B cell (primary cell): Measurements from ENCODE around the gene PDK2. TPM values are rescaled to one million over a fixed set of nuclear protein-coding genes. Genes with fewer than 3 reads are reported as not detected.

Experiments
- ATAC-seq: fragments of 200-7000 bp; cut with Tn5 transposase; one replicate; pipeline ENCODE4 v1.10.0; 2021; ENCODE audit warnings: low read depth, mild to moderate bottlenecking, moderate number of reproducible peaks, moderate library complexity
- CTCF ChIA-PET: fragments of 350-600 bp; sonication (Branson Sonifier 250); formaldehyde crosslinking; loops from one replicate; lab custom pipeline; 2021; ENCODE audit warnings: antibody characterized with exemption, inconsistent platforms; lab: Charles Lee
- POLR2A ChIA-PET: fragments of 350-600 bp; sonication (Branson Sonifier 250); formaldehyde crosslinking; loops from one replicate; lab custom pipeline; 2021; ENCODE audit warnings: antibody characterized with exemption; lab: Charles Lee
- DNase-seq: peaks from one replicate; pipeline ENCODE4 v3.0.0; 2013
- H2AFZ ChIP-seq: 2 replicates; pipeline ENCODE4 v1.6.1; 2012; ENCODE audit warnings: mild to moderate bottlenecking, low read depth, low read length; ENCODE audit not compliant: insufficient read depth, poor library complexity, severe bottlenecking
- H3K27ac ChIP-seq, 2 donors: 1 replicate in 1 of 2; 2 replicates in 1 of 2; pipeline ENCODE4 v1.5.1; 2012 to 2013; ENCODE audit warnings: low read length in 2 of 2, mild to moderate bottlenecking in 2 of 2, moderate library complexity in 1 of 2
- H3K27me3 ChIP-seq, 4 experiments: fragments of 200-600 bp in 1 of 4; sonication (generic) in 1 of 4; replicated peaks in 1 of 4; 1 replicate in 2 of 4; 2 replicates in 2 of 4; pipeline versions ENCODE4 v1.6.1 to v1.7.0; 2013 to 2016; ENCODE audit warnings: low read length in 3 of 4, mild to moderate bottlenecking in 2 of 4, mixed read lengths in 1 of 4, moderate library complexity in 1 of 4; ENCODE audit not compliant: insufficient read depth in 4 of 4, control insufficient read depth in 3 of 4; ENCODE audit errors: control extremely low read depth in 1 of 4
- H3K36me3 ChIP-seq, 2 experiments: replicated peaks in 1 of 2; 1 replicate in 1 of 2; 2 replicates in 1 of 2; pipeline versions ENCODE4 v1.6.1 to v1.7.1; 2013; ENCODE audit warnings: low read length in 1 of 2; ENCODE audit not compliant: insufficient read depth in 2 of 2, control insufficient read depth in 1 of 2; ENCODE audit errors: control extremely low read depth in 1 of 2, extremely low read depth in 1 of 2
- H3K4me1 ChIP-seq, 2 donors: fragments of 200-600 bp in 1 of 2; sonication (generic) in 1 of 2; 1 replicate in 1 of 2; 2 replicates in 1 of 2; pipeline versions ENCODE4 v1.5.1 to v1.6.1; 2013 to 2017; ENCODE audit warnings: low read length in 2 of 2; ENCODE audit not compliant: control insufficient read depth in 2 of 2, insufficient read depth in 2 of 2
- H3K4me2 ChIP-seq: replicated peaks from 2 replicates; pipeline ENCODE3; 2012; ENCODE audit warnings: mild to moderate bottlenecking, low read depth, low read length; ENCODE audit not compliant: poor library complexity, severe bottlenecking
- H3K4me3 ChIP-seq, 5 experiments: fragments of 200-600 bp in 1 of 5; sonication (generic) in 1 of 5; 1 replicate in 3 of 5; 2 replicates in 2 of 5; pipeline versions ENCODE4 v1.5.1 to v1.7.0; 2011 to 2016; ENCODE audit warnings: low read length in 4 of 5, mild to moderate bottlenecking in 4 of 5, low read depth in 2 of 5, control low read depth in 1 of 5, moderate library complexity in 1 of 5; ENCODE audit not compliant: insufficient read depth in 1 of 5; ENCODE audit errors: control extremely low read depth in 1 of 5, extremely low read depth in 1 of 5
- H3K79me2 ChIP-seq: fragments of 200-600 bp; sonication (generic); one replicate; pipeline ENCODE4 v1.6.0; 2016; ENCODE audit warnings: low read length; ENCODE audit not compliant: control insufficient read depth, insufficient read depth
- H3K9ac ChIP-seq: fragments of 200-600 bp; sonication (generic); 2 replicates; pipeline ENCODE4 v1.6.1; 2017; ENCODE audit warnings: mild to moderate bottlenecking, low read length, moderate library complexity
- H3K9me3 ChIP-seq, 3 donors: one replicate each; pipeline versions ENCODE4 v1.6.1 to v1.7.1; 2013; ENCODE audit warnings: low read length in 2 of 3; ENCODE audit not compliant: control insufficient read depth in 2 of 3, insufficient read depth in 1 of 3; ENCODE audit errors: control extremely low read depth in 1 of 3
- H4K20me1 ChIP-seq: 2 replicates; pipeline ENCODE4 v1.6.0; 2012; ENCODE audit warnings: mild to moderate bottlenecking, low read length; ENCODE audit not compliant: insufficient read depth, control insufficient read depth, poor library complexity, severe bottlenecking
- H3K27ac Mint-ChIP-seq: one replicate; pipeline ENCODE4 v1.8.0; 2021; ENCODE audit warnings: mixed read lengths
- H3K27me3 Mint-ChIP-seq: one replicate; pipeline ENCODE4 v1.8.0; 2021; ENCODE audit warnings: mixed read lengths
- H3K4me1 Mint-ChIP-seq: one replicate; pipeline ENCODE4 v1.8.0; 2021; ENCODE audit warnings: mixed read lengths
- H3K4me3 Mint-ChIP-seq: one replicate; pipeline ENCODE4 v1.8.0; 2021; ENCODE audit warnings: mixed read lengths
- H3K9me3 Mint-ChIP-seq: one replicate; pipeline ENCODE4 v1.8.0; 2022; ENCODE audit warnings: mixed read lengths; ENCODE audit not compliant: insufficient read depth
- EZH2 ChIP-seq: IDR thresholded peaks from 2 replicates; pipeline ENCODE4 v1.6.1; 2012; ENCODE audit warnings: borderline replicate concordance, low read depth, mild to moderate bottlenecking, moderate library complexity, low read length; ENCODE audit not compliant: insufficient read depth, poor library complexity, severe bottlenecking
- WGBS: methylation state at CpG from one replicate; pipeline ENCODE4 v1.1.5; 2013; ENCODE audit warnings: missing lambda C conversion rate; ENCODE audit not compliant: insufficient coverage; 5-methylcytosine and 5-hydroxymethylcytosine counted together
- intact Hi-C: fragments of 100-400 bp; cut with micrococcal nuclease; formaldehyde crosslinking; loops from one replicate; pipeline ENCODE4 v1.10.0; 2022
- polyA plus RNA-seq: library from polyadenylated mRNA; depleted of rRNA; stranded (reverse); fragments of >200 nt; gene quantifications from 2 replicates; pipeline ENCODE4 v1.2.3, GENCODE V29; 2012
- total RNA-seq, 2 donors: library from RNA; stranded (reverse); fragments of 120-200 nt in 1 of 2; gene quantifications; 1 replicate in 1 of 2; 2 replicates in 1 of 2; pipeline versions ENCODE4 v1.2.3 to v1.2.4, GENCODE V29; 2013 to 2022
- TF ChIP-seq, protein P1 (sequence below): fragments of 200-600 bp; IDR thresholded peaks from one replicate; pipeline ENCODE4 v1.8.0; 2022; ENCODE audit warnings: antibody characterized with exemption, mild to moderate bottlenecking

Gene PDK2
- total and polyA plus RNA-seq, 2 donors (not counting 1 experiment from before 2014, with no cell fraction given) = 35.2 to 73.2 TPM

DNA sequence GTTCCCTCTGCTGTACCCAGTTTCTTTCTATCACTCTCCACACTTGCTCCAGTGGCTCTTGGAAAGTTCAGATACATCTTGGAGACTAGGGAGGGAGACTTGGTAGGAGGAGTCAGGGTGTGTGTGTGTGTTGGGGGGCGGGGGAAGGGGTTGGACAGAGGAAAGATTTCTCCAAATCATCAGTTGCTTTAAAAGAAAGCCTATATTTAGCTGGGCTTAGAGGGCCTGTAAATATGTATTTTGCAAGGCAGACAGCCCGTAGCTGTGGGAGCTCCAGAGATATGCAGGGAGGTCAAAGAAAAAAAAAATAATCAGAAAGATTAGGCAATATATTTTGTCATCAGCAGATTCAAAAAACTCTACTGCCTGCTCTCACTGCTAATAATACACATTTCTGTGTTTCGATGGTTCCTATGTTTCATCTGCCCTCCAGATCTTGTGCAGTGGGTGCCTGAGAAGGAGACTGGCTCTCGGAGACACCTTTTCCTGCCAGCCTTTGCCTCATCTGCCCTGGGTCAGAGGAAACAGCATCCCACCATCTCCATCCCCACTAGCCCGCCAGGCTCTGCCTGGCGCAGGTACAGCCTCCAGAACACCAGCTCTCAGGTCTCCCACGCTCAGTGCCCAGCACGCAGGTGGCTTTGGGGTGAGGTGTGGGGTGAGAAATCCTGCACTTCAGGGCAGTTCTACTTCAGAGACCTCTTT, 60.1 kb downstream of the PDK2 start:
- no peak overlapping the region for H3K9ac ChIP-seq
- H3K4me3 ChIP-seq = no peak overlapping the region
- no peaks in the 10 kb centered on the region for H3K27me3 ChIP-seq
- H3K4me1 Mint-ChIP-seq = peaks cover 21% of the 10 kb centered on the region
- WGBS = 80% methylated on average over 2 of the region's 8 CpGs
- TF ChIP-seq, protein P1, sequence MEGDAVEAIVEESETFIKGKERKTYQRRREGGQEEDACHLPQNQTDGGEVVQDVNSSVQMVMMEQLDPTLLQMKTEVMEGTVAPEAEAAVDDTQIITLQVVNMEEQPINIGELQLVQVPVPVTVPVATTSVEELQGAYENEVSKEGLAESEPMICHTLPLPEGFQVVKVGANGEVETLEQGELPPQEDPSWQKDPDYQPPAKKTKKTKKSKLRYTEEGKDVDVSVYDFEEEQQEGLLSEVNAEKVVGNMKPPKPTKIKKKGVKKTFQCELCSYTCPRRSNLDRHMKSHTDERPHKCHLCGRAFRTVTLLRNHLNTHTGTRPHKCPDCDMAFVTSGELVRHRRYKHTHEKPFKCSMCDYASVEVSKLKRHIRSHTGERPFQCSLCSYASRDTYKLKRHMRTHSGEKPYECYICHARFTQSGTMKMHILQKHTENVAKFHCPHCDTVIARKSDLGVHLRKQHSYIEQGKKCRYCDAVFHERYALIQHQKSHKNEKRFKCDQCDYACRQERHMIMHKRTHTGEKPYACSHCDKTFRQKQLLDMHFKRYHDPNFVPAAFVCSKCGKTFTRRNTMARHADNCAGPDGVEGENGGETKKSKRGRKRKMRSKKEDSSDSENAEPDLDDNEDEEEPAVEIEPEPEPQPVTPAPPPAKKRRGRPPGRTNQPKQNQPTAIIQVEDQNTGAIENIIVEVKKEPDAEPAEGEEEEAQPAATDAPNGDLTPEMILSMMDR = no peak
- TF ChIP-seq EZH2 = no peak
- H3K27me3 Mint-ChIP-seq = no peaks in the 10 kb centered on the region
- peak overlapping the region; percentile 71 for H3K27ac Mint-ChIP-seq
- ATAC-seq (no peak), DNase-seq (no peak)
- no peak overlapping the region for H3K4me2 ChIP-seq
- peak overlapping the region in 1 of 2 donors; percentile 18 for H3K27ac ChIP-seq
- intact Hi-C loops = no loop called here
- H3K36me3 ChIP-seq = no peaks in the 10 kb centered on the region
- no peak overlapping the region for H3K4me3 Mint-ChIP-seq
- peaks cover 5% of the 10 kb centered on the region for H4K20me1 ChIP-seq
- ChIA-PET POLR2A (interaction anchor here (0.7 kb wide), 1 partner anchor 85 kb away, joined by 5 read pairs; no protein-coding TSS in a partner anchor), CTCF (interaction anchor here (1.1 to 3.4 kb wide), 5 partner anchors 11 to 61 kb away, joined by 4 to 18 read pairs (median 9); no protein-coding TSS in a partner anchor)
- H3K4me1 ChIP-seq = peaks cover 9 to 30% of the 10 kb centered on the region in 2 donors
- no peak overlapping the region for H2AFZ ChIP-seq
- H3K79me2 ChIP-seq = peaks cover 8% of the 10 kb centered on the region
- no peaks in the 10 kb centered on the region for H3K9me3 Mint-ChIP-seq
- H3K9me3 ChIP-seq = no peaks in the 10 kb centered on the region

DNA sequence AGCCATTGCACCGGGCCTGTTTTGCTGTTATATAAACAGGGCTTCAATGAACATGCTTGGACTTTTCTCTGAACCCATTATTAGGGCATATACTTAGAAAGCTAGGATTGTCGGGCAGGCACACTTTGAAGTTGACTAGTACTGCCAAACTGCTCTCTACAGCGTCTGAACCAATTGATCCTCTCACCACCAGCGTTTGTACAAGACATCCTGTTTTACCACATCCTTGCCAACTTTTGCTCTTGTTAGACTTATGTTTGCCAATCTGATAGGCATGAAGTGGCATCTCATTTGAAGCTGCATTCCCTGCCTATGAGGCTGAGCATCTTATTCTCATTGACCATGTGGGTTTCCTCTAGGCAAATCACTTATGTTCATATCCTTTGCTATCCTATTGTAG, 62.7 kb downstream of the PDK2 start:
- WGBS = 74% methylated on average over 4 of the region's 4 CpGs
- Mint-ChIP-seq H3K4me1 (peaks cover 35% of the 10 kb centered on the region), H3K4me3 (no peak overlapping the region), H3K27ac (no peak overlapping the region), H3K27me3 (no peaks in the 10 kb centered on the region), H3K9me3 (no peaks in the 10 kb centered on the region)
- Histone ChIP-seq H3K4me3 (no peak overlapping the region), H3K79me2 (peaks cover 12% of the 10 kb centered on the region), H3K36me3 (no peaks in the 10 kb centered on the region), H3K4me1 (peaks cover 19 to 34% of the 10 kb centered on the region in 2 donors), H2AFZ (no peak overlapping the region), H4K20me1 (no peaks in the 10 kb centered on the region), H3K27ac (no peak overlapping the region), H3K4me2 (no peak overlapping the region), H3K9ac (no peak overlapping the region), H3K9me3 (no peaks in the 10 kb centered on the region), H3K27me3 (no peaks in the 10 kb centered on the region)
- intact Hi-C loops = no loop called here
- ChIA-PET CTCF (interaction anchor here (1.0 to 1.6 kb wide), 2 partner anchors 10 to 43 kb away, joined by 4 read pairs; no protein-coding TSS in a partner anchor), POLR2A (no interaction called here)
- no peak for TF ChIP-seq EZH2
- TF ChIP-seq, protein P1 = no peak
- ATAC-seq (no peak), DNase-seq (no peak)
